COR-L47 (cell line): ENCODE results near the gene DCAF6.

Experiments
- DNase-seq: peaks from one replicate; lab custom pipeline; 2025; lab: John Stamatoyannopoulos, UW

Gene DCAF6

DNA sequence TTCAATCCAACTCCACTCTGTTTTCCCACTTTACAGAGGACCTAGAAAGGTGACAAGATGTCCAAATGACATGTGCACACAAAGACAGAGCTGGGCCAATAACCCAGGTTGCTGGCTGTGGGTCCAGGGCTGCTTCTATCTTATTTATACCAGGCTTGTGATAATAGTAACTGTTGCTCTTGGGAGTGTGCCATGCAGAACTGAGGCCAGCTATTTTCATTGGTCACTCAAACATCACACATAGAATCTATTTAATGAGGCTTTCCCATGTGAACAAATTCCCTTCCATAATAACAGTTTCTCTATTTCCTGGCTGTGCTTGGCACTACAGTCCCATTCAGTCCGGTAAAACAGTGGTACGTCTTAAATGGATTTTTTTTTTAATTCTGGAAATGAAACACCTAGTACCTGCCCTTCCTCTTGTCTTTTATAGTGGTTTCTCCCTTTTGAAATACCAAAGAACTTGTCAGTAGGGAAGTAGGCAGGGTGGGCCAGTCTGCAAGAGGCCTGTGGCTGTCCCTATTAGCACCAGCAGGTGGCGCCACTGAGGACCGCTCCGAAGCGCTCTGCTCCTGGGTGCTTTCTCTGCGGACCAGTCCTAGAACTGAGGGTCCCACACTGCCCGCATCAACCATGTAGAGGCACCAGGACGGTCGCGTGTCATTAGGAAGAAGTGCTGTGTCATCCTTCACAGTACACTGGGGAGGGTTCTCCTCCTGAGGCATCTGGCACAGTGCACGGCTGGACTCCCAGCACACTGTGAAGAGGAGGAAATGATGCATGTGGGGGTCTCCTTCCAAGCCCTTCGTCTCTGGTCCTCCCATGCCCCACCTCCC, 148.1 kb downstream of the DCAF6 start:
- peak; percentile 22 for DNase-seq

DNA sequence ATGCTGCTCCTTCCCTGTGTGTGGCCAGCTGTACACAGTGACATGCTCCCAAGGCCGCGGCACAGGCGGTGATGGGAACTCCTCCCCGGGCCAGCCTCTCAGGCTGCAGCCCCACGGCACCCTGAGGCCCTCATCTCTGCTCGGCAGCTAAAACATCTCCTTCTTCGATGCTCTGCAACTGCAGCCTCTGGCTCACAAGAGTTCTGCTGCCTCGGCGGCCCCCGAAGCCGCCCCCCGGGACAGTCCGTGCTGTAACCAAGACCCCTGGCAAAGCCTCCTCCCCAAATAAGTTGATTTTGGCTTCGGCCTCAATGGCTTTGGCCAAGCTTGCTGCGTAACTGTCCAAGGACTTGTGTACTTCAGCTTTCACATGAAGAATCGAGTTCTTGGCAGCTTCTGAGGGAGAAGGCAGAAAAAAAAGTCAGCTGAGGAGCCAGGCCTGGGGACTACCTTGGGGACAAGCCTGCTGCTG, 149.0 kb downstream of the DCAF6 start:
- no peak for DNase-seq

DNA sequence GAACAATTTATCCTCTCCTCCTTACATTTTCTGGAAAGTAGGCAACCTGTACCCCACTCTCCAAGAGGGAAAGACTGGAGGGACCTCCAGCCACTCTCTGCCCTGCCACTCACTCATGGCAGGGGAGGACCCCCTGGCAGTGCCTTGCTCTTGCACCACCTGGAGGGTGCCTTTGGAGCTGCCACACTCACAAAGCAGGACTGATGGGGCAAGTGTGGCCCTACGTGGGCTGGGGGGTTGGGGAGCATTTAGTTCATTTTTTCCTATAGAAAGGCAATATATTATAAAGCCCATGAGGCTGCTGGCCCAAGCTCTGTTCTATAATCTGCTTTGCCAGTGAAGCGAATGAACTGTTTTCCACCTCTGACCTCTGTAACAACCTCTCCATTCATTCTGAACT, 150.0 kb downstream of the DCAF6 start:
- no peak for DNase-seq

DNA sequence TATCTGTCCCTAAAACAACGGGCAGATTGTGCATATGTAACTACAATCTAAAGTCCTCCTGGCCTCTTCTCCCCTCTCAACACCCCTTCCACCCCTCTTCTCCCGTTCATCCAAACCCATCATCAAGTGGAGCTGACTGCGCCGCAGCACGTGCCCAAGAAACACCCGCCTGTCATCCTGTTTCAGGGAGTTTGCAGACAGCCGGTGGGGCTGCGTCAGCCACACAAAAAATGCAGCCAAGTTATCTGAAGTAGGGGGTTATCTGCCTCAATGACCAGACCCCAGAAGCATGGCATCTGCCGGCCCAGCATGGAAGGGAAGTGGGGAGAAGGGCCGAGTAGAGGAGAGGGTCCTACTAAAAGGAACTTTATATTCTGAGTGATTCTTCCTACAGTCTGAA, 151.2 kb downstream of the DCAF6 start:
- no peak for DNase-seq

DNA sequence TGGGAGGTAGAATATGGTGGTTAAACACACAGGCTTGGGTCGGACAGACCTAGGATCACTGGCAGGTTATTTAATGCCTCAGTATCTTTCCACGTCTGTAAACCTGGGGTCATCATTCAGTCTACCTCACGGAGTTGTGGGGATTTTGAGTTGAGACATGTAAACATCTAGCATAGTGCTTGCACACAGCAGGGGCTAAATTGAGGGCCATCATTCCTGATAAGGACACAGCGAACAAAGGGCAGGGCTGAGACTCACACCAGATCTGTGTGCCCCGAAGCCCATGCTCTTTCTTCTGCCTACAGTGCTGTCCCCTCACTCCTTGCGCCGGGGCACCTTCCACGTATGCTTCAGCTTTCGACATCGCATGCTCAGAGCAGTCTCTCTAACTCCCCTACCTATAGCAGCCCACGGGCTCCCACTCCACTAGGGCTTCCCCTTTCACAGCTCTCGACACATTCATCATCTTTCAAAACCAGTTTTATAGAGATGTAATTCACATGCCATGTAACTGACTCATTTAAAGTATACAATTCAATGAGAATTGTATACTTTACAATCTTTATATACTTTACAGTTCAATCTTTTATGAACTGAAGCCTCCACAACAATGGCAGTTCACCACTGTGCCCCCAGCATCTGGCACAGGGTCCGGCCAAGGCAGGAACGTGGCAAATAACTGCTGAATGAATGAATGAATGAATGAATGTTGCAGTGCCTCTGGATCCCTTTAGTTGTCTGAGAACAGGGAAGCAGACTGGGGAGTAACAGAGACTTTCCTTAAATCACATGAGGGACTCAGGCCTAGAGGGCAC, 152.2 kb downstream of the DCAF6 start:
- DNase-seq: no peak

DNA sequence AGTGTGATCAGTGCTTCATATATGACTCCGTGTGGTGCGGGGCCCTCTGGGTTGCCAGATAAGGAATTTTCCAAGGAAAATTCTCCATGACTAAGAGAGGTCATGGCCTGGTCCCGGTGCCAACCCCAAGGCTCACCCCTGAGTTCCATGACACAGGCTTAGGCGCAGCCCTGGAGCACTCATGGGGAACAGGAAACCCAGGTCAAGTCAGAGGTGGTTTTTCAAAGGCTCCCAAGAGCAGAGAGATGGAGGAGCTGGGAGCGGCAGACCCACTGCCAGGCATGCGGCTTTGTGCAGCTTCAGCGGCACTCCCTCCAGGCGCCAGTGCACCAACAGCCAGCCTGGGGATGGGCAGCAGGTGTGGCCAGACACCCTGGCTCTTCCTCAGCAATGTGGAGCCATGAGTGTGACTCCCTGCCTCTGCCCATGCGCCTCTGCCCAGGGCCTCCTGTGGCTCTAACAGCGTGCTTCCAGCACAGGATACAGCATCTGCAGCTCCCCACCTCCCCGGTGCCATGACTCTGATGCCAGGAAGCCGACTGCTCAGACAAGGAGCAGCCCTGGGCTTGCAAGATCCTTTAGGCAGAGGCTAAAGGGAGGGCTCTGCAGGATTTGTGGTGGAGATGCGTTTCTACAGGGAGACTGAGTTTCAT, 153.0 kb downstream of the DCAF6 start:
- no peak for DNase-seq

DNA sequence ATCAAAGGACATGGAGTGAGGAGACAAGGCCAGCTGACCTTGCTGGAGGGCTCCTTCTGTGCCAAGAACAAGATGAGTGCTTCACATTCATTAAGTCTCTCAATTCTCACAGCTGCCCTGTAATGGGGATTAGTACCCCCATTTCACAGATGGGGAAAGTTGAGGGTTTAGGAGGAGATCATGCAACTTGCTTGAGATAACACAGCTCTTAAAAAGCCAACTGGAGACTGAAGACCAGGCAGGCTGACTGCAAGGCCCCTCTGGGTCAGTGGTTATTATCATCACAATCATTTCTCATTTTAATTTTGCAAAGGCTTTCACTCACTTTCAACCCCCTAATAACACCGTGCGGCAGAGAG, 153.5 kb downstream of the DCAF6 start:
- no peak for DNase-seq

DNA sequence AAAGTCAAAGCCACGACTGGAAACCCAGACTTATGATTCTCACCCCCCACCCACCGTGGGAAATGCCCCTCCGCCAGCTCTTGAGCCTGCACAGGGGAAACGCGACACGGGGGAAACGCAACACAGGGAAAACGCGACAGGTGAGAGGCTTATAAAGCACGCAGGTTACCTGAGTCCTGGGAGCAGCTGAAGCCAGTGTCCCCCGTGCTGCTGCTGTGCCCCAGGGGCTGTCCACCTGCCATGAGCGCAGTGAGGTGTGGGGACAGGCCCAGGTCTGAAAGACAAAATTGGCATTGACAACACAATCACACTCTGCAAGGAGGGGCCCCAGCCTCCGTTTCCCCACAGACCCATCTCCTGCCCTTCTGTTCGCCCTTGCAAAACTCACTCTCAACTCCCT, 153.9 kb downstream of the DCAF6 start:
- no peak for DNase-seq

DNA sequence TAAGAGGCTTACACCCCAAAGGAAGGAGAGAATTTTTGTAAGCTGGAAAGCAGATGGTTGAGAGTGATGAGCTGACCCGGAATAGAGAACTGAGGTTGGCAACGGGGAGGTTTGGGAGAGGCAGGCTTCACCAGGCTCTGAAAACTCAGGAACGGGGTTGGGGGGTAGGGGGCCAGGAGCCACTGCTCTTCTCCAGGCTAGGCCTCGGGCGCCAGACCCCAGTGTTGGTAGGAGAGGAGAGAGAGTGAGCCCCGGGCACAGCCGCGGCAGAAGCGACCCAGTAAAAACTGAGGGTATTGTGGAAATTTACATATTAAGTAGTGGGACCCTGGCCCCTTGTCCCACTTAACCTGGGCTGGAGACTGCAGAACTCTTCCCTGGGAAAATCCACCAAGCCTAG, 154.6 kb downstream of the DCAF6 start:
- no peak for DNase-seq

DNA sequence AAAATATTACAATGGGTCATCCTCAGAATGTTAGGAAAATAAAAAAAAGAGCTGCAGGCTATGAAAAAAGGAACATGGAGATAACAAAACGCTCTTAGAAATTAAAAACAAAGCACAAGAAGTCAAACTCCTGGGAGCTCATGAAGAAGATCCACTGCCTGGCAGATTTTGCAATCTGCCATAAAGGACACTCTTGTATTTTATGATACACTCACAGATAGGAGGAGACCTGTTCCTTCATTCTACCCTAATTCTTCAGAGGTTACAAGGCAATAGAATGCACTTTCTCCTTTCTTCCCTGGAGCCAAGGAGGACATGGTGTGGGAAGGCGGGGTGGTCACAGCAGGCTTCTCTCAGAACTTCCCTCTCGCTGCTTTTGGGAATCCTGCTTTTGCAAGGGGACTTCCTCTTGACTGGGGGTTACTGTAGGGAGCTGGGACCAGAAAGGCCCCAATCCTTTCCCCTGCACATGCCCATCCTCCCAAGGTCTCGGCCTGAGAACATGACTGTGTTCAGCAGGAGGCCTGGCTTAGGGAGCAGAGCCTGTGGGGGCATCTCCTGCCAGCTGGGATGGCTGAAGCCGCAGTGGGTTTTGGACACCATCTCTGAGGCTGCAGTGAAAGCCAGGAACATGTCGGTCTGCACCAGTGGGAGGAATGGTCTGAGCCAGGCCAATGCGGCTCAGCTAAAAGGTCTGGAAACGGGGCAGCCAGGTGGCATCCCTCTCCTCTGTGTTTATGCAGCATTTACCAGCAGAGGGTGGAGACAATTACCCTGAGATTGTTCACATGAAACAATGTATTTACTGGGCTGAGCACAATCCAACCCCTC, 155.5 kb downstream of the DCAF6 start:
- no peak for DNase-seq

DNA sequence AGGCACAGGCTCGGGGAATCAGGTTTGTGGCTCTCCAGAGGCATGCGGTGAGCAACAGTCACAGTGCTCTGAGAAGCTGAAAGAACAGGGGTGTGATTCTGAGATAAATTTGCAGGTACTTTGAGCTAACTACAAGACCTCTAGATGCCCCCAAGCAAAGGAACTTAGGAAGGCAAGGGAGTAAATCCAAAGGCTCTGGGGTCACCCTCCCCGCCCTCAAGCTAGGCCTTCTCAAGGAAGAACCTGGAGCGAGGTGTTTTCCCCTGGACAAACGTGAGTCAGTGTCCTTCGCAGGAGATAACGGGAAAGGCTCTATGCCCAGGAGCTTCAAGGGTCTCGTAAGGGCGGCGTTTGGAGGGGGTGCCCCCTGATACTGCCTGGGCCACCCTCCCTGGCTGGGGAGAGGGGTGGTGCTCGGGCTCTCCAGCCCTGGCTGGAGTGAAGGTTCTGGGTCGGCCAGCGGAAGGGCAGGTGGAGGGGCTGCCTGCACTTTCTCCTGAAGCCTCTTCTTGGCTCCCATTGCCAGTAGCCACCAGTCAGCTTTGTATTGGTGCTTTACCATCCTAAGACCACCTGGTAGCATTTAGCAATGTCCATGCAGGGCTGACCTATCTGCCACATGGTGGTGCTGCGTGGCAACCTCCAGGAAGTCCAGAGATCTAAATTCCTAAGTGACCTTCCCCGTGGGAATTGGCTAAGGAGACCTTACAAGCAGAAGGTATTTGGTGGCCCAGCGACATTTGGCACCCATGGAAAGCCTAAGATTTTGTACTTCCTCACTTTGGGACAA, 156.3 kb downstream of the DCAF6 start:
- DNase-seq: no peak

DNA sequence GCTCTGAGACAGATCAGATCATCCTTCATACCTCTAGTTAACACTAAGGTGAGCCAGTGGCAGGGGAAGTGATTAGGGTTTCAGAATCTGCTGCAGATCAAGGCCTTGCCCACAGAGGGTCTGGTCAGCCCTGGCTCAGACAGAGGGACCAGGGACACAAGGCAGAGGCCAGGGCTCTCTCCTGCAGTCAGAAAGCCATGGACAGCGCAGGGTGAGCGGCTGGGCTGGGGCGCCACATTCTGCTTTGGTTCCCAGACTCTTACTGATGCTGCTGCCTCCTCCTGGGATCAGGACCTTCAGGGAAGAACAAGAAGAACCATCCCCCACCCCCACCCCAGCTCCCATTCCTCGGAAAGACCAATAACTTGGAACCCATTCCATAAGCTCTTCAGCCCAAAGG, 157.1 kb downstream of the DCAF6 start:
- DNase-seq: no peak

DNA sequence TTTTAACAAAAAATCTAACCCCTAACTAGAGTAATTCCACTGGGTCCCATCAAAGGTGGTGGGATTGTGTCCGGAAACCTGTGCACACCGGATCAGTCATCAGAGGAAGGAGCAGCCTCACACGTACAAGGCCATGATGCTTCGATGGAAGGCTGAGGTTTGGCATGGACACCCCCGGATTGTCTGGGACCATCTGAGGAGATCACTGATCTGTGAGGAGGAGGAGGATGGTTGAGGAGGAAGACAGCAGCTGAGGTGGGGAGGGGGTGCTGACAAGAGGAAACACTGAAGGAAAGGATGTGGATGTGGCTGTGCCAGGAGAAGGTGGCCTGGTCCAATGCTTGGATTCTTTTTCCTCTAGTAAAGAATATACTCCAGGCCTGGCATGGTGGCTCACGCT, 159.0 kb downstream of the DCAF6 start:
- DNase-seq: no peak

DNA sequence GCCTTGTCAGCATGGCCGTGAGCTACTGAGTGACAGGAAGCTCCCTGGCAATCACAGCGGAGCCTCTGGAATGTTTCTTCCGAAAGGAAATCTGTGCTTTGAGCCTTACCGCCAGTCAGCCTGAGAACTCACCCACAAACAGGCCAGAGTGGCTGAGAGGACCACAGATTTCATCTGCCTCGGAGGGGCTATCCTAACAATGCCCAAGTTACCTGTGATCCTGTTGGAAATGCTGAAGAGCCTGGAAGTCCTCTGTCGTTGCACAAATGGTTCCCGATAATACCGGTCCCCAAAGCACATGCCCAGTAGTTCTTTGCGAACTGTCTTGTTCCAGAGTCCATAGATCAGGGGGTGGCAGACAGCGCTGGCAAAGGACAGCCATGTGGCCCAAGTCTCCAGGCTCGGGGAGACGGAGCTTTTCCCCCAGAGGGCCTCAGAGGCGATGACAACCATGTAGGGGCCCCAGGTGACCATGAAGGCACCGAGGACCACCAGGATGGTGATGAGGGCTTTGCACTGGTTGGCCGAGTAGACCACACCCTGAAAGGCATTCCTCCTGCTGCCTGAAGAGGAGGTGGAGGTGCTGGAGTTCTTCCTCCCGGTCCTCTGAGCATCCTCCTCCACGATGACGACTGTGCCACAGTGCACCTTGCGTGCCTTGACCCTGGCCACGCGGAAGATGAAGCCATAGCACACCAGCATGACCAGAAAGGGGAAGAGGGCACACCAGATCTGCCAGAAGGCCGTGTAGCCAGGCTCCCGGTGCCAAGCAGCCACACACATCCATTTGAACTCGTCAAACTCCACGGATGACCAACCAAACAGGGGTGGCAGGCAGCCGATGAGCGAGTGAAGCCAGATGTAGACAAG, 160.0 kb downstream of the DCAF6 start:
- DNase-seq: no peak

DNA sequence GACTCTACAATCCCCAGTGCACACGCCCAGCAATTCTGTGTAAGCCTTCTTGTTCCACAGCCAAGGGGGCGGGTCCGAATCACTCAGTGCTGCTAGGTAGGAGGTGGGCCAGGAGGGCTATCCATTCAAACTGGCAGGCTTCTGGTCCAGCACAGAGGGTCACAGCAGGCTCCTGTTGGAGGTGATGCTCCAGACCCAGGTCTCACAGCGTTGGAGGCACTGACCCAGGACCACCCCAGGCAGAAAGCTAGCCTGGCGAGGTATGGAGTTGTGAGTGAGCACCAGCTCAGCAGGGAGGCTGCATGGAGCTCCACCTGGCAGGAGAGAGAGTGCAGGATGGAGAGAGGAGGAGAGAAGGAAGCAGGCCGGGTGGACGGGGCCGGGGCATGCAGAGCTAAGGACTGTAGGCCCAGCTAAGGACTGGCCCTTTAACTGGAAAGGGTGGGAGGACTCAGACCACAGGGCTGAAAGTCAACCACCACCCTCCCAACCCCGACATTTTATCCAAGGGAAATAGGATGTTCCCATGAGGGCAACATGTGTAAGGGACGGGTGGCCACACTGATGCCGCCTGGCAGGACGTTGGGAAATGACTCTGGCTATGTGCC, 161.5 kb downstream of the DCAF6 start:
- no peak for DNase-seq

DNA sequence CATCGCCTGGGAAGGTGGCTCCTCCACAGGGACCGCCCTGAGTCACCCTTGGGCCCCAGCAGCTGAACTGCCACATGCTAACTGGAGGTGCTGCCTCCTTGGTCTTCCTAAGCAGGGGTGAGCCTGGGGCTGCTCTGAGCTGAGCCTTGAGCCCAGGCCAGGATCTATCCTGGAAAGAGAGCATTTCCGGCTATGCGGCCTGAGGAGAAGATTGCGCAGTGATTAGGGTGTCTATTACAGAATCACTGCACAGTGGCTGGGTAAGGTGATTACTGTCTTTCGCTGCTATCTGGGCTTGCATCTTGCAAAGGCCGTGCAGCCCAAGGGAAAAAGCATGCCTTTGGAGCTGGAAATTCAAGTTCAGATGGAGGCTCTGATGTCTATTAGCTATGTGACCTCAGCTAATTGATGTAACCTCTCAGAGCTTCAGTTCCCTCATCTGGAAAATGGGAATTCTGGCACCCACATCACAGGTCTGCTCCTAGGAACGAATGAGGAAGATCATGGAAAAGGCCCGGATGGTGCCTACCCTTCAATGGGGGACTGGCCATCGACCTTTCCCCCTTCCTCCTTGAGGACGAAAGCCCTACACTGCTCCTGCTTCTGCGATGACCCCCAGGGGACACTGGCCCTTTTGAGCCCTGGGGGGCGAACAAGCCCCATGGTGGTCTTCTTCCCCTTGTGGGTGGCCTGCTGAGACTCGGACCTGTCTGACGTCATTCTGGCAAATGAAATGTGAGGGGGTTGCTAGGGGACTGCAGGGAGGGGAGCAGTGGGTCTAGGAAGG, 162.2 kb downstream of the DCAF6 start:
- DNase-seq: no peak

DNA sequence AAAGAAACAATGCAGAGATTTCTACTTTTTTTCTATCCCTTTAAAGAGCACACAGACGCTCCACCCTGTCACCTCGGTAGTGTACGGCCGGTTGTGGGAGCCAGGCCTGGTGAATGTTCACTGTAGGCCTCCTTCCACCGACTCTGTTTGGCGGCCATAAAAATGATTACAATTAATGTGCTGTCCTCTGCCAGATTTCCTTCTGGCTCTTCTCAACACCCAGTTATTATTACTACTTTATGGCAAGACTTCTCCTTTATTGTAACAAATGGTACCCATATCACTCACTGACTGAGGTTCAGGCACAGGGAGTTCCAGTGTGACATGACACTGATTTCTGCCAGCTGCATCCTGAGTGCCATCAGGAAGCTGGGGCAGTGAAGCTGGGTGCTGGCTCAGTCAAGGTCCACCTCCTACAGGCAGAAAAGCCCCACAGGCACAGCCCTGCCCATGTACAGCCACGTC, 162.9 kb downstream of the DCAF6 start:
- DNase-seq: no peak

DNA sequence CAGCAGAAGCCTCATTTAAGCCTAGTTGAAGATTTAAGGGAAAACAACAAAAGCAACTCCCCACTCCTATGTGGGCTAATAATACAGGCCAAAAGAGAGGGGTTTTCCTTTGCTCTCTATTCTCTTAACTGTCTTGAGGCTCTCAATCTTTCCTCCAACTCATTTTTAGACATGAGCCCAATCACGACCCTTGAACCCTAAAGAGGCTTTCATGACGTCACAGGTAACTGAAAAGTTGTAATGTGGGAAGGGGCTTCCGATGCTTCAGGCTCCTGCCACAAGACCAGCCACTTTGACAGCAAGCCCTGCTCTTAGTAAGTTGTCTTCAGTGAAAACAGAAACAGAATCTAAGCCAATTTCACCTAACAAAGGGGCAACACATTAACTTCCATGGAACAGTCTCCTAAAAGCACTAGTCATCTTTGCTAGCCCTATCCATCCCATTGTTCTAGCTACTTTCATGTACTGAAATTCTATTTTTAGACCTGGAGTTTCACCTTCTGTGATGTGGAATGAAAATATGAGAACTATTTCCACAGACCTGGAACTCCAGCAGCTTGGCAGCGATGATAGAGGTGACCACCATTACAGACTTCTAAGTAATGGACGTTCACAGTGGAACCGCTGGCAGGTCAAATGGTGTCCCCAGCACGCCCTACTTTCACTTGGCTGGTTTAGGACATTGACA, 164.0 kb downstream of the DCAF6 start:
- no peak for DNase-seq
